Activated CD4-positive, CD25-positive, alpha-beta regulatory T cell treated with anti-CD3 and anti-CD28 coated beads, Interleukin-2, amount 50 U/mL, for 24 hours (primary cell): ENCODE measurements around the gene ZSCAN23.
A peak's percentile ranks its signal among the peaks of the same experiment; 100 is the strongest.
"Not testable (repeated sequence)": the region's sequence is repeated elsewhere in the genome, so short reads cannot be mapped to it uniquely, and the experiment has no call there.

Experiments
- ATAC-seq, 2 donors: fragments of 150-1000 bp; cut with Tn5 transposase; one replicate each; pipeline ENCODE4 v1.10.0; 2021; ENCODE audit warnings: mild to moderate bottlenecking in 1 of 2, moderate library complexity in 1 of 2

Gene ZSCAN23

GRCh38 chr6:28443112-28443773 is at the start of gene ZSCAN23:
TSS of gene ZSCAN23 (minus strand) at chr6:28443491. CDS start at chr6:28436266, 7,225 bp downstream.
- ATAC-seq: peak; percentile 92 to 96

DNA sequence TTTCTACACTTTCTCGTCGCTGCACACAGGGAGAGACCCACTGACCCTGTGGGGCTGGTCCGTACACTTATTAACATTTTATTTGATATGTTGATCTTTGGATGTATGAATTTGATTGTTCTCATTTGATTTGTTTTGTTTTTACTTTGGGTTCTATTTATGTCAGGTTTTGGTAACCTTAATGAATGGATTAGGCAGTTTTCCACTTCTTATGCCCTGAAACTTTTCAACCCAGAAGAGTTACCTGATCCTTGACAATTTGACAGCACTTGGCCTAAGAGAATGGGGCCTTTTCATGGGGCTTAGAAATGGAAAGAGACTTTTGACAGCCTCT is 48.7 kb upstream of the ZSCAN23 start:
- no peak for ATAC-seq

GRCh38 chr6:28490205-28490890 is 47.1 kb upstream of the ZSCAN23 start:
- ATAC-seq: no peak

DNA sequence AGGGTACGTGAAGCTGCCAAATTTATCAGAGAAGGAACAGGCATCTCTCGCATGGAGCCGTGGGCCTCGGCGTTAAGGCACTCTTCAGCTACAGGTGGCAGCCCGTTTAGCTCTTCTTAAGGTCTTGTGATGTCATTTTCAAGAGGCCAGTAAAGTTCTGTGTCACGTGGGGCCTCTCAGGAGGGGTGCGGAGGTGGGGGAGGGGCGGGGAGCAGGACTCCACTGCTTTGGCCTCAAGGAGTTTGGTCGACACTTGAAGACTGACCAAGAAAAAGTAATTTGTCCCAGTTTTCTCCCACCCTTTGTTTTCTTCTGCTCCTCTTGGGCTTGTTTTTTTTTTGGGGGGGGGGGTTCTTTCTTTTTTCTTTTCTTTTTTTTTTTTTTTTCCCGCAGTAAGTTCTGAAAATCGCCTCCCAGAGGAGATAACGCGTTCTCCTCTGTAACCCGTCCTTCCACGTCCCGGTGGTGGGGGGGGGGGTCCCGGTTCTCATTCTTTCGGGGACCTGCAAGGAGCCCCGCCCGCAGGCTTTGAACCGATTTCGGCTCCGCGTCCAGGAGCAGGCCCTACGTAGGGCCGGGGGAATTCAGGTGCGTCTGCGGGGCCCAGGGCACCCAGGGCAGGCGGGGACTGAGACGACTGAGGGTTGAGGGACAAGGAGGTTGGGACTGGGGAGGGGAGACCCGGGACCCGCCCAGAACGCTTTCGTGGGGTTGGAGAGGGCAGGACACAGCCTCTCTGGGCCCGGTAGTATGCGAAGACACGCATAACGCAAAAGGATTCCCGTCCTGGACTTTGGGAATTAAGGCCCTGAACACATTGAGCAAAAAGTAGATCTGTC is 46.3 kb upstream of the ZSCAN23 start:
- ATAC-seq: peak in 1 of 2 donors; percentile 45

DNA sequence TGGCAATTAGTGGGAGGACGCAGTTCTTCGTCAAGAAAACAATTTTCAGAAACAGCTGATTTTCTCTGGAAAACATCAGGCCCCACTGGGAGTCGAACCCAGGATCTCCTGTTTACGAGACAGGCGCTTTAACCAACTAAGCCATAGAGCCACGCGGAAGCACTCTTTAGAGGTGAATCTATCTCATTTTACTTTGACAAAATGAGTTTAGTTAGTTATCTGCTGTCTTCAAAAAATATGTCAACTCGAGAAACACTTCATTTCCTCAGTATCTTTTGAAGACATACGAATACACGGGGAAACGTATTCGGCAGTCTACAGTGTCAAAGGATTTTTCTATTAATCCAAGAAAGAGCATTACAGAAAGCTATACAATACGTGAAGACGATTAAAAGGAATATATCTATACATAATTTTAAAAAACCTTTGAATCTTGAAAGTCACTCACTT is 45.6 kb upstream of the ZSCAN23 start:
- no peak for ATAC-seq

GRCh38 chr6:28486988-28487742 is 43.9 kb upstream of the ZSCAN23 start:
- no peak for ATAC-seq

GRCh38 chr6:28486533-28486932 is 43.2 kb upstream of the ZSCAN23 start:
- ATAC-seq: no peak

DNA sequence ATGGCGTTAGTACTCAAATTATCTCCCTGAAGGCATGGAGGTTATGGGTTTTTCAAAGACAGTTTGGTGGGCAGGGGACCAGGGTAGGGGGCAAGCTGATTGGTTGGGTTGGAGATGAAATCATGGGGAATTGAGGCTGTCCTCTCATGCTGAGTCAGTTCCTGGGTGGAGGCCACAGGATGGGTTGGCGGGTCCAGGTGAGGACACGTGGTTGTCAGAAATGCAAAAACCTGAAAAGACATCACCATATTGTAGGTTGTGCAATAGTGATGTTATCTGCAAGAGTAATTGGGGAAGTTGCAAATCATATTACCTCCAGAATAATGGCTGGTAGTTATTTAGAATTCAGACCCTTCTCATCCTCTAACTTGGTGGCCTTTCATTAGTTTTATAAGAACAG is 42.2 kb upstream of the ZSCAN23 start:
- ATAC-seq: no peak

DNA sequence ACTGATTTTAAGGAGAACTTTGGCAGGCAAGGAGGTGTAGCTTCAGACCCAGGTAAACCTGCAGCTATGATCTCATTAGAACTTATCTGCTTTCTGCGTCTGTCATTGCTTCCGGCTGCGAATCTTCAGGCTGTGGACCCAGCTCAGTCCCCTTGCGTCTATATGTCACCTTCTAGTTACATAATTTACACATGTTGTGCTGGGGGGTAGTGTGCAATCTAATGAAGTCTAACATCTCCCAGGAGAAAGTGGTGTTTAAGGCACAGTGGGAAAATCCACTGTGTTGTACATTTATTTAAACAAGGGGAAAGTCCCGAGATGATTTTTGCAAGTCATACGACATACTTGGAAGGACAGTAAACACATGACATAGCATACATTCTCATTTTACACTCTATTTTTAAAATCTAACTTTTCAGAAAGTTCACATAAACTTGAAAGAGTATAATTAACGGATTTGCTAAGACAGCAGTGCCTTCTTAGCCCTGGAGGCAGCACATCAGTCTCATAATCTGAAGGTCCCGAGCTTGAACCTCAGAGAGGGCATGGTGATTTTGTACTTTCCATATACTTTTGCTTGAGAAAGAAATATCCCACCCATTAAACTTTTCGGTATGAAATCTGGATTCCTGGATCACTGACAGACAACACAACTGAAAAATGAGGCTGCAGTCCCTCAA is 37.1 kb upstream of the ZSCAN23 start:
- no peak for ATAC-seq

DNA sequence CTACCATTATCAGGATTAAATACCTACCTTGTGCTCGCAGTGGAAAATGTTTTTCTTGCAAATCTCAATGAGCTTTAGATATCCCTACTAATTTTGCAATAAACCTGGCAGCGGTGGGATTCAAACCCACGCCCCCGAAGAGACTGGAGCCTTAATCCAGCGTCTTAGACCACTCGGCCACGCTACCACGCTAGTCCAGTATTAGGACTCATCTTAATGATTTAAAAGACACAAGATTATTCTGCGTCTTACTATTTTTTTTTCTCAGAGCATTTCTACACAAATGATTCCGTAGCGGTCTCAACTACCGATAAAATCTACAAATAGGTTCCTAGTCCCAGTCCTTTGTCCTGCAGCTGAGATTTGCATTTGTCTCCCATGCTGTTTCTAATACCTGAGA is 35.2 kb upstream of the ZSCAN23 start:
- no peak for ATAC-seq

DNA sequence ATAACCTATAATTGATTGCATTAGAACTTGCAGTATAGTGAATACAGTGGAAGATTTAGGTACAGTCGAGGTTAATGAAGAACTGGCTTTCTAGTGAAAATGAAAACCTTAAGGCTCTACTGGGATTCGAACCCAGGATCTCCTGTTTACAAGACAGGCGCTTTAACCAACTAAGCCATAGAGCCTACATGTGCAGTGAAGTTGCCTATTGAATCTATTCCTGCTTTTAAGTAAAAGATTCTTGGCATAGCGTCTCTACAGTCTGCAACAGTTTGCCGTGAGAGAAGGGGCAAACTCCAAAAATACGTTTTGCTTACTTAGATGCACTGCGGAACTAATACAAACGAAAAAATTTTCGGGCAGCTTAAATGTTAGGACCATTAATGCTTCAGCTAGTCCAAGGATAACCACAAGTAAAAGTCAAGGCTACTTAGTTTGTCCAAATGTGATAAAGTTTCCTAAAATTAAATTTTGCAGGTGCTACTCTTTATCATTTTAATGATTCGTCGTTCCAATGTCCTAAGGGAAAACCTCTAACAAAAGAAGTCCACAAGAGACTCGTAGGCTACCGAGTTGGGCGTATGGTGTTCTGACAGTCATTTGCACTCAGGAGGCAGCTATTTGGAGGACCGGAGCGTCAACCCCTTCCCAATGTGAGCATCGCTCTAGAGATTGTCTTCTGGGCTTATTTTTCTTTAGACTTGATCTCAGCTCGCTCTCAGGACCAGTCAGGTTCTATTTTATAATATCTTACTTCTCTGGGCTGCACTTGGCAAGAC is 31.3 kb upstream of the ZSCAN23 start:
- ATAC-seq: peak; percentile 38

- not testable (repeated sequence) for ATAC-seq
Measured at GRCh38 chr6:28469153-28469745, 26.0 kb upstream of the ZSCAN23 start.

- ATAC-seq: no peak
Measured at GRCh38 chr6:28468056-28468455, 24.8 kb upstream of the ZSCAN23 start.

- ATAC-seq: no peak
Measured at GRCh38 chr6:28462401-28462800, 19.1 kb upstream of the ZSCAN23 start.

DNA sequence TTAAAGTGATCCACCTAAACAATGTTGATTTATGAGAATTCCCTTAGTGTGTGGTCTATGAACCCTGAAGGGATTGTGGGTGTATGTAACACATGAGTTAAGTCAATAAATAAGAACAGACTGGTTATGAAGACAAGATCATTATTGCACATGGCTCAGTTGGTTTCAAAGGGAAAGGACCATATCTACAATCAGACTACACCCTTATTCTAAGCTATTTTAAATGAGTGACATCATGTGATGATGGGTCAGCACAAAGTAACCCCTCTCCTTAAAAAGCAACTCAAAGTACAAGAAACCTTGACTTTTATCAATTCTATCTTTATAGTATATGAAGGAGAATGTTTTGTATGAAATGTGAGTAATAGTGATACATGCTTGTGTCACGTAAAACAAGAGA is 15.3 kb upstream of the ZSCAN23 start:
- ATAC-seq: peak in 1 of 2 donors; percentile 24

- no peak for ATAC-seq
Measured at GRCh38 chr6:28449056-28449455, 5.8 kb upstream of the ZSCAN23 start.

GRCh38 chr6:28447512-28447906 is 4.2 kb upstream of the ZSCAN23 start:
- not testable (repeated sequence) for ATAC-seq

DNA sequence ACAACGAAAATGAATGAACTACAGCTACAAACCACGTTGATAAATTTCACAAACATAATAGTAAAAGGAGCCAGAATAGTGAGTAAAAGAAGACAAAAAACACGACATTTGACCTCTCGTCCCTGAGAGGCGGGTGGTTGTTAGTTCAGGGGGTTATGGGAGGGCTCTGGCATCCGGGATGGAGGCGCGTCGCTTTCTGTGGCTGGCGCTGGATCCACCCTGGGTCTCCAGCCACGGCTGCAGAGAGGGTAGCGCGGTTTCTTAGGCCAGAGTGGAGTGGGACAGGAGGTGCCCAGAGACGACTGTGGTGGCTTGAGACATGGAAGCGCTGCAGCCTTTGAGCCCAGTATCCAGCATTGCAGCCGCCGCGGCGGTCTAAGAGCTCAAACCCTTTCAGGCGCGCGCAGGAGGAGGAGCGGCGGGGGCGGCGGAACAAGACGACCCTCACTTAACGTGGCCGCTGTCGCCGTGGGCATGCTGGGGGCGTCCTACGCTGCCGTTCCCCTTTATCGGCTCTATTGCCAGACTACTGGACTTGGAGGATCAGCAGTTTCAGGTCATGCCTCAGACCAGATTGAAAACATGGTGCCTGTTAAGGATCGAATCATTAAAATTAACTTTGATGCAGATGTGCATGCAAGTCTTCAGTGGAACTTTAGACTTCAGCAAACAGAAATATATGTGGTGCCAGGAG is 3.7 kb upstream of the ZSCAN23 start:
- ATAC-seq: no peak

- not testable (repeated sequence) for ATAC-seq
Measured at GRCh38 chr6:28444759-28445158, 1.5 kb upstream of the ZSCAN23 start.

DNA sequence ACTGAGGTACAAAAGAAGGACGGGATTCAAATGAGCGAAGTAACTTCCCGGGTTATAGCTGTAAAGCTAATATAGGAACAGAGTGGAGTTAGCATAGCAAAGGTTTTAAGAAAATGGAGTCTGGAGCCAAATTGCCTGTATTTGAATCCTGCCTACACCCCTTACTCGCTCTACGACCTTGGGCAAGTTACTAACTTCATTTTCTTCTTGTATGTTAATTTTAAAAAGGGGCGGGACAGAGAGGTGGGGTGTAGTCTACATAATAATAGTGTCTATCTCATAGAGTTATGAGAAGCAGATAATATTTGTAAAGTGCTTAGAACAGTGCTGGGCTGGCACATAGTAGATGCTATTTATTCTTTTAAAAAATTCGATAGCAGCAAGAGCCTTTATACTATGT is 705 bp downstream of the ZSCAN23 start:
- no peak for ATAC-seq
